Stimulated activated naive B cell treated with anti-CD40 and anti-IgM and Interleukin-4, amounts not matched to agents 10 μg/mL and 1 μg/mL and 100 μg/mL, for 72 hours (primary cell): Measurements from ENCODE around the gene WHAMM.
A peak's percentile ranks its signal among the peaks of the same experiment; 100 is the strongest.
"Not testable (repeated sequence)": the region's sequence is repeated elsewhere in the genome, so short reads cannot be mapped to it uniquely, and the experiment has no call there.

Experiments
- ATAC-seq, 2 donors: fragments of 150-1000 bp; cut with Tn5 transposase; replicated peaks; 2 replicates each; pipeline ENCODE4 v1.10.0; 2021; ENCODE audit warnings: moderate library complexity in 1 of 2
- DNase-seq: peaks from one replicate; pipeline ENCODE4 v3.0.0; 2021
- H3K27ac Mint-ChIP-seq: one replicate; pipeline ENCODE4 v1.8.0; 2022; ENCODE audit warnings: mild to moderate bottlenecking, mixed read lengths
- H3K27me3 Mint-ChIP-seq, 2 donors: one replicate each; pipeline ENCODE4 v1.8.0; 2022; ENCODE audit warnings: mixed read lengths in 2 of 2
- H3K36me3 Mint-ChIP-seq, 2 donors: one replicate each; pipeline ENCODE4 v1.8.0; 2022; ENCODE audit warnings: mixed read lengths in 2 of 2, mild to moderate bottlenecking in 1 of 2
- H3K4me1 Mint-ChIP-seq, 2 donors: one replicate each; pipeline ENCODE4 v1.8.0; 2022; ENCODE audit warnings: mixed read lengths in 2 of 2, mild to moderate bottlenecking in 1 of 2
- H3K4me3 Mint-ChIP-seq, 2 donors: one replicate each; pipeline ENCODE4 v1.8.0; 2022; ENCODE audit warnings: mild to moderate bottlenecking in 2 of 2, mixed read lengths in 2 of 2, moderate library complexity in 1 of 2
- H3K9me3 Mint-ChIP-seq, 2 donors: one replicate each; pipeline ENCODE4 v1.8.0; 2022; ENCODE audit warnings: mixed read lengths in 2 of 2, mild to moderate bottlenecking in 1 of 2

WHAMM gene, protein sequence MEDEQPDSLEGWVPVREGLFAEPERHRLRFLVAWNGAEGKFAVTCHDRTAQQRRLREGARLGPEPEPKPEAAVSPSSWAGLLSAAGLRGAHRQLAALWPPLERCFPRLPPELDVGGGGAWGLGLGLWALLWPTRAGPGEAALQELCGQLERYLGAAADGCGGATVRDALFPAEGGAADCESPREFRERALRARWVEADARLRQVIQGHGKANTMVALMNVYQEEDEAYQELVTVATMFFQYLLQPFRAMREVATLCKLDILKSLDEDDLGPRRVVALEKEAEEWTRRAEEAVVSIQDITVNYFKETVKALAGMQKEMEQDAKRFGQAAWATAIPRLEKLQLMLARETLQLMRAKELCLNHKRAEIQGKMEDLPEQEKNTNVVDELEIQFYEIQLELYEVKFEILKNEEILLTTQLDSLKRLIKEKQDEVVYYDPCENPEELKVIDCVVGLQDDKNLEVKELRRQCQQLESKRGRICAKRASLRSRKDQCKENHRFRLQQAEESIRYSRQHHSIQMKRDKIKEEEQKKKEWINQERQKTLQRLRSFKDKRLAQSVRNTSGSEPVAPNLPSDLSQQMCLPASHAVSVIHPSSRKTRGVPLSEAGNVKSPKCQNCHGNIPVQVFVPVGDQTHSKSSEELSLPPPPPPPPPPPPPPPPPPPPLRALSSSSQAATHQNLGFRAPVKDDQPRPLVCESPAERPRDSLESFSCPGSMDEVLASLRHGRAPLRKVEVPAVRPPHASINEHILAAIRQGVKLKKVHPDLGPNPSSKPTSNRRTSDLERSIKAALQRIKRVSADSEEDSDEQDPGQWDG

DNA sequence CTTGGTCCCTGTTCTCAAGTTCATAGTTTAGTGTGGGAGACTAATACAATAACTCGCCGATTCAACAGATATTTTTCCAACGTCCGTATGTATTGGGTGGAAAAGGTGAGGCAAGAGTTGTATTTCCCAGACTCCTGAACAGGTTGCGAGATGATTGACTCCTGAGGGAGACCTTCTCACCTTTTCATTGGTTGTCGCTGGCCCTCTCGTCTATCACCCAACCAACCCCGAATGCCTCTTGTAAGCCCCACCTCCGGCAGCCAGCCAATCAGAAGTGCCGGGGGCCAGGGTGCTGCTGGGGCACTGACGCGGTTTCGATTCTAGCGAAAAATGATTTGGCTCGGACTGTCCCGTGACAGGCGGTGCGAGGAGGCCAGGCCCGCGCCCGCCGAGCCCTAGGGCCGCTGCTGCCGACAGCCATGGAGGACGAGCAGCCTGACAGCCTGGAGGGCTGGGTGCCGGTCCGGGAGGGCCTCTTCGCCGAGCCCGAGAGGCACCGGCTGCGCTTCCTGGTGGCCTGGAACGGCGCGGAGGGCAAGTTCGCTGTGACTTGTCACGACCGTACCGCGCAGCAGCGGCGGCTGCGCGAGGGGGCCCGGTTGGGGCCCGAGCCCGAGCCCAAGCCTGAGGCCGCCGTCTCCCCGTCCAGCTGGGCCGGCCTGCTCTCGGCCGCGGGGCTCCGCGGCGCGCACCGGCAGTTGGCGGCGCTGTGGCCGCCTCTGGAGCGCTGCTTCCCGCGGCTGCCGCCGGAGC is at the start of gene WHAMM:
Gene WHAMM (plus strand): TSS at position 321 of the 753 bp plus-strand sequence. CDS start 99 bp downstream, at position 420.
- DNase-seq: peak; percentile 97
- peaks cover 18 to 28% of the 10 kb centered on the region in 2 donors for H3K36me3 Mint-ChIP-seq
- H3K4me1 Mint-ChIP-seq: peaks cover 33 to 58% of the 10 kb centered on the region in 2 donors
- no peaks in the 10 kb centered on the region for H3K27me3 Mint-ChIP-seq
- peak within 1 kb of the TSS; percentile 86 to 96 for H3K4me3 Mint-ChIP-seq
- H3K9me3 Mint-ChIP-seq: peaks cover 0 to 4% of the 10 kb centered on the region in 2 donors
- H3K27ac Mint-ChIP-seq: peak within 1 kb of the TSS; percentile 97
- ATAC-seq: peak; percentile 81 to 86

DNA sequence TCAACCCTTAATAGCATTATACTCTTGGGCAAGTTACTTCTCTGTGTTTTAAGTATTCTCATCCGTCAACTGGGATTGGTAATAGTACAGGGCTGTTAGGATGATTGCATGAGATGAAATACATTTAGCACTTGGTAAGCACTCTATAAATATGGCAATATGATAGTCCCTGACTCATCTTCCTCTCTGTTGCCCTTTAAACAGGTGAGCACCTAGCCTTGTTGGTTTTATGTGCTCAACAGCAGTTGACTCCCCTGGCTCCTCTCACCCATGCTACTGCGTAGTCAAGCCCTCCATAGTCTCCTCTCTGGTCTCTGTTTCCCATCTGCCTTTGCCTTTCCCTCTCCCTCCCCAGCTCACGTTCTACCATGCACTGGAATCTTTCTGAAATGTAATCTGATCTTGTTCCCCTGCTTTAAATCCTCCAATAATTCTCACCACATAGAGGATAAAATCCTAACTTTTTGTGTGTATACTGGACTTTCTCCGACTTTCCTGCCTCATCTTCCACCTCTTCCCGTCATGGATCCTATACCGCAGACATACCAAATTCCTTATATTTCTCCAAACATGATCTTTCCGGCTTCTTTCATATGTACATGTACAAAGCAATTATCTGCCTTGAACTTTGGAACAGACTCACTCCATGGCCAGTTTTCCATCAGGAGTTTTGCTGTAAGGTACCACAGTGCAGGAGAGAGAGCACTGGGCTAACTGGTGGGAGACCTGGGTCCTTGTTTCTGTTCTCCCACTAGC is 45.9 kb upstream of the WHAMM start:
- no peak overlapping the region for H3K4me3 Mint-ChIP-seq

DNA sequence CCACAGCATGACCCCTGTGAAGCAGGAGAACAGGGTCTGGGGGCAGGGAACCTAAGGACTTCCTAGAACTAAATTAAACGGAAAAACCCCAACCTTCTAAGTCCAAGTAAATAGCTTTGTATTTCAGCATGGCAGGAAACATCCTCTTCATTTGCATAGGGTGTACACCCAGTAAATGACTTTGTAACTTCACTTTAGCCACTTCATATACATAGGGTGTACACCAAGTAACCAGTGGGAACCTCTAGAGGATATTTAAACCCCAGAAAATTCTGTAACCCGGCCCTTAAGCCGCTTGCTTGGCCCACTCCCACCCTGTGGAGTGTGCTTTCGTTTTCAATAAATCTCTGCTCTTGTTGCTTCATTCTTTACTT is 45.3 kb upstream of the WHAMM start:
- Mint-ChIP-seq H3K36me3 (peaks cover 38 to 56% of the 10 kb centered on the region in 2 donors), H3K9me3 (peaks cover 0 to 5% of the 10 kb centered on the region in 2 donors), H3K4me3 (no peak overlapping the region), H3K4me1 (peaks cover 4 to 9% of the 10 kb centered on the region in 2 donors), H3K27ac (no peak overlapping the region), H3K27me3 (no peaks in the 10 kb centered on the region)
- DNase-seq (no peak), ATAC-seq (no peak)

More for the DNA sequence above, 45.9 kb upstream of the WHAMM start:
- no peak for DNase-seq
- peaks cover 4 to 9% of the 10 kb centered on the region in 2 donors for H3K4me1 Mint-ChIP-seq
- H3K36me3 Mint-ChIP-seq: peaks cover 37 to 56% of the 10 kb centered on the region in 2 donors
- no peaks in the 10 kb centered on the region for H3K27me3 Mint-ChIP-seq
- H3K9me3 Mint-ChIP-seq: peaks cover 0 to 5% of the 10 kb centered on the region in 2 donors
- H3K27ac Mint-ChIP-seq: no peak overlapping the region
- ATAC-seq: no peak

DNA sequence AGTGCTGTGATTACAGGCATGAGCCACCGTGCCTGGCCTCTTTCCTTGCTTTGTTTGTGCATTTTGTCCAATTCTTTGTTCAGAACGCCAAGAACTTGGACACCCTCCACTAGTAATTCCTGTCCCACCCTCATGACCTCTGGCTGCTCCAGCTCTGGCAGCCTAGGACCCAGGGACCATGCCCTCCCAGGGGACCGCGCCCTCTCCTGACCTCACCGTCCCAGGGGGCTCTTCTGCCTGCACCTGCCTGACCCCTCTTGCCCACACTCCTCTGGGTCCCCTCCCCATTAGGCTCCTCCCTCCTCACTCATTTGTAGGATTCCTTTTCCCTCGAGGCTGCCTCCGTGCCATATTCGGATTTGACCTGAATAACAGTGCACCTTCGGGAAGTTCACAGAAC is 44.7 kb upstream of the WHAMM start:
- DNase-seq (no peak), ATAC-seq (no peak)
- Mint-ChIP-seq H3K27ac (no peak overlapping the region), H3K36me3 (peaks cover 38 to 57% of the 10 kb centered on the region in 2 donors), H3K9me3 (peaks cover 0 to 5% of the 10 kb centered on the region in 2 donors), H3K4me1 (peaks cover 4 to 9% of the 10 kb centered on the region in 2 donors), H3K27me3 (no peaks in the 10 kb centered on the region), H3K4me3 (no peak overlapping the region)

DNA sequence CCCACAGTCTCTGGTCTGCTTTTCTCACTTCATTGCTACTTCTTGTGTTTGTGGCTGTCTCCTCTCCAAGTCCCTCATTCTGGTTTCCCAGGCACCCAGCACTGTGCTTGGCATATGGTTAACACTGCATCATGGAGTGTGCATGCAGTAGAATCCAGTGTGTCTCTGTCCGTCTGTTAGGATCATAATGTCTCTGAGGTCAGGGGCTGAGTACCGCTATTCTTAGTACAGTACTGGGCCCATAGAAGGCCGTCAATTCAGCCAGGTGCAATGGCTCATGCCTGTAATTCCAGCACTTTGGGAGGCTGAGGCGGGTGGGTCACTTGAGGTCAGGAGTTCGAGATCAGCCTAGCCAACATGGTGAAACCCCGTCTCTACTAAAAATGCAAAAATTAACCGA is 43.2 kb upstream of the WHAMM start:
- not testable (repeated sequence) for H3K4me3 Mint-ChIP-seq, H3K27me3 Mint-ChIP-seq, H3K9me3 Mint-ChIP-seq, ATAC-seq, H3K27ac Mint-ChIP-seq, DNase-seq
- Mint-ChIP-seq H3K4me1 (peaks cover 4 to 12% of the 10 kb centered on the region in 2 donors), H3K36me3 (peaks cover 32 to 44% of the 10 kb centered on the region in 2 donors)

DNA sequence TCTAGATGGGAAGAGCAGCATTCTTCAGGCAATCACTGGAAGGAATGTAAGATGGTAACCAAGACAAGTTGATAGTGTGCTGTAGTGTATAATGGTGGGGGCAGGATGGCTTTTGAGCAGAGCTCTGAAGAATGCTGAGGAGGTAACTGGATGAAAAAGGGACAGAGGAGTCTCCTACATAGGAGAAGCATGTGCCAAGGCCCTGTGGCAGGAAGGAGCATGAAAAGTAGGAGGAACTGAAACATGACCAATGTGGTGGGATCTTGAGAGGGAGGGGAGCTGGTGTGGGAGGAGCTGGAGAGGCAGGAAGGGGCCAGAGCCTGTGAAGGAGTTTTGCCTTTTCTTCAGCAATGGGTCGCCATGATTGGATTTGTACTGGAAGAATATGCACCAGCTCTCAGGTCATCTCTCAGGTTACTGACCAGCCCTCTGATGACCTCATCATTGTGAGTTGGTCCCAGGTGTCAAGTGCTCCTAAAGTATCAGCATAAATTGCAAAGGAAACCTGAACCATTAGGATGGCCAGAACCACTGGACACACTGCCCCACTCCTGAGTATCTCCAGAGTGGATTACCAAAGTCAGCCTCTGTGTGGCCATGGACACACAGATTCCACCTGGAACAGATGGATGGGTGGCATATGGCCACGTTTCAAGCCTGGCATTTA is 42.1 kb upstream of the WHAMM start:
- H3K4me3 Mint-ChIP-seq: no peak overlapping the region
- peaks cover 4 to 12% of the 10 kb centered on the region in 2 donors for H3K4me1 Mint-ChIP-seq
- H3K36me3 Mint-ChIP-seq: peaks cover 30 to 42% of the 10 kb centered on the region in 2 donors
- DNase-seq (no peak), ATAC-seq (no peak)
- H3K27ac Mint-ChIP-seq: no peak overlapping the region
- no peaks in the 10 kb centered on the region for H3K27me3 Mint-ChIP-seq
- peaks cover 0 to 5% of the 10 kb centered on the region in 2 donors for H3K9me3 Mint-ChIP-seq

DNA sequence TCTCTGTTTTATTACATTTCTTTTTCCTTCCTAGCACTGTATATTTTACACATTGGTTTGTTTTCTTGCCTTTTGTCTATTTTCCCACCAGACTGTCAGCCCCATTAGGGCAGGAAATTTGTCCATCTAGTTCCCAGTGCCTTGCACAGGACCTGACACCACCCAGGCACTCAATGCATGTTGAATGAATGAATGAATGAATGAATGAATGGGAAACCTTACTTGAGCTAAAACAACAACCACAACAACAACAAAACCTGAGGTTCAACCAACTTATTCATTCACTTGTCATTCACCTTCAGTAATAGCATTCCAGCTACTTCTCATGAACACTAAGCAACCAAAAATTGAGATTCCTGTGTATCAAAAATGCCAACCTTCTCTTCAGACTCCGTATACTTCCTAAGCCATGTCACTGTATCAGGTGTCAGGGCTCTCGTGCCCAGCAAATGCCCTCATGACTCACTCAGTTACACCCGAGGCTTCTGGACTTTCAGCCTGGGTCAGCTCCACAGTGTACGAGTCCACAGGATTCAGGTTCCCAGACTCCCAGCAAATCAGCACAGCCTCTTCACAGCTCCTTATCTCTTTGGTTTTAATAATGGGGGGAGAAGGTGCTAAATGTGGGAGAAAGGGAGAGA is 40.9 kb upstream of the WHAMM start:
- DNase-seq: no peak
- no peak overlapping the region for H3K27ac Mint-ChIP-seq
- no peak for ATAC-seq
- peaks cover 28 to 37% of the 10 kb centered on the region in 2 donors for H3K36me3 Mint-ChIP-seq
- H3K27me3 Mint-ChIP-seq: peaks cover 0 to 4% of the 10 kb centered on the region in 2 donors
- H3K4me1 Mint-ChIP-seq: peaks cover 4 to 8% of the 10 kb centered on the region in 2 donors
- peaks cover 0 to 5% of the 10 kb centered on the region in 2 donors for H3K9me3 Mint-ChIP-seq
- H3K4me3 Mint-ChIP-seq: no peak overlapping the region

DNA sequence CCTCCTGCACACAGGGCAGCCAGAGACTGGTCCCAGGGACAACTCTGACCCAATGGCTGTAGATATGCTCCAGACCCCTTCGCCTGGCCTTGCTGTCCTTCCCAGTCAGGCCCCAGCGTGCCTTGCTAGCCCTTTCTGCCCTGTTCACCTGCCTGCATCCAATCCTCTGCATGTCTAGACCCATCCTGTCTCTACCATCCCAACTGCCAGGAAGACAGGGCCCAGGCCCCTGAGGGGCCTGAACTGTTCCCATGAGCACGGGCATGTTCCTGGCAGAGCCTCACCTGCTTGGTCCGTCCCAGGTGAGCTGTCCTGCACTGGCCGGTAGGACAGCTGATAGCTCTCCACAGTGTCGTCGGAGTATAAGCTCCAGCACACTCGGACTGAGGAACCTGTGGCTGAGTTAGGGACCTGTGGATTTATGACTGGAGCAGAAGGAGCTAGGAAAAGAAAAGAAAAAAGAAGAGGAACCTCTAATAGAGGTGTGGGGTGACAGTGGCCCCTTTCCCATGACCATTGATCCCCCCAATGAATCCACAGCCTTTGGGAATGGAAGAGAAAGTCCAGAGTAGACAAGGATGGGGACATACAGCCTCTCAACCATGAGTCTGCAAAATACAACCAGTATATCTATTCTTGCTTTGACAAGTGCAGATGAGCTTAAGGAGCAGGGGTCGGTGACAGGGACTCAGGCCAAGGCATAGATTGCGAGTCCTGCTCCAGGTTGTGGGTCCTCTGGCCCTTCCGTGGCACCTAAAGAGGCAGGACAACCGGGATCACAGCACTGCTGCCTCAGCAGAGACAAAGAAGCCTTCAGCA is 37.4 kb upstream of the WHAMM start:
- peaks cover 0 to 4% of the 10 kb centered on the region in 2 donors for H3K27me3 Mint-ChIP-seq
- no peak overlapping the region for H3K4me3 Mint-ChIP-seq
- H3K36me3 Mint-ChIP-seq: peaks cover 14 to 26% of the 10 kb centered on the region in 2 donors
- H3K4me1 Mint-ChIP-seq: peaks cover 0 to 3% of the 10 kb centered on the region in 2 donors
- ATAC-seq: no peak
- no peak for DNase-seq
- peaks cover 0 to 3% of the 10 kb centered on the region in 2 donors for H3K9me3 Mint-ChIP-seq
- peak overlapping the region; percentile 27 for H3K27ac Mint-ChIP-seq

DNA sequence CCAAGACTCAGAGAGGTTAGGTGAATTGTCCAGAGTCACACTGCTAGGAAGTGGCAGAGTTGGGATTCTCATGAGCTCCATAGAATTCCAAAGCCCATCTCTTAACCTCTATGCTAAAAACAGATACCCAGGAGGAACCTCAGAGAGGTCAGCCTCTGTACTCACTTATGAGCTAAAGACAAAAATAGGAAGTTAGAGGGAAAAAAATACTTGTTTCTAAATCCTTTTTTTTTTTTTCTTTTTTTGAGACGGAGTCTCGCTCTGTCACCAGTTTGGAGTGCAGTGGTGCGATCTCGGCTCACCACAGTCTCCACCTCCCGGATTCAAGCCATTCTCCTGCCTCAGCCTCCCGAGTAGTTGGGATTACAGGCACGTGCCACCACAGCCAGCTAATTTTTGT is 34.9 kb upstream of the WHAMM start:
- H3K27me3 Mint-ChIP-seq: peaks cover 0 to 4% of the 10 kb centered on the region in 2 donors
- no peak for ATAC-seq
- no peak overlapping the region for H3K4me3 Mint-ChIP-seq
- DNase-seq: no peak
- H3K9me3 Mint-ChIP-seq: no peaks in the 10 kb centered on the region
- no peak overlapping the region for H3K27ac Mint-ChIP-seq
- peaks cover 2 to 15% of the 10 kb centered on the region in 2 donors for H3K36me3 Mint-ChIP-seq
- H3K4me1 Mint-ChIP-seq: peaks cover 0 to 3% of the 10 kb centered on the region in 2 donors

DNA sequence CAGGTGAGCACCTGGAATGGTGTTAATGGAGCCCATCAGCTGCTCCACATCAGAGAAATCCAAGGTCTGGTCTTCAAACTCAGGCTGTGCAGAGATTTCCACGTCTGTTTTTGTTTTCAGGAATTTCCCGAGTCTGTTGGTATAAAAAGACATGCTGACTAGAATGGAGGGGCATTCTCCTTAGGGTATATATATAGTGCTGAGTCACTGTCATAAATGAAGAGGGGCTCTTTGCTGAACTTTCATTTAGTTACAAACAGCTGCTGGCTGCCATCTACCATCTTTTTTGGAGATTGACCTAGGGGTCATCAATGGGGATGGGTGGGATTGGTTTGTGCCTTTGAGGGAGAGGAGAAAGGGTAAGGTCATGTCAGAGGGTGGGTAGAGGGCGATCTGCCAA is 30.7 kb upstream of the WHAMM start:
- Mint-ChIP-seq H3K27ac (peak overlapping the region; percentile 25), H3K36me3 (peaks cover 2 to 18% of the 10 kb centered on the region in 2 donors), H3K27me3 (peaks cover 4 to 9% of the 10 kb centered on the region in 2 donors), H3K4me1 (no peaks in the 10 kb centered on the region), H3K4me3 (no peak overlapping the region), H3K9me3 (no peaks in the 10 kb centered on the region)
- DNase-seq: no peak
- ATAC-seq: no peak

DNA sequence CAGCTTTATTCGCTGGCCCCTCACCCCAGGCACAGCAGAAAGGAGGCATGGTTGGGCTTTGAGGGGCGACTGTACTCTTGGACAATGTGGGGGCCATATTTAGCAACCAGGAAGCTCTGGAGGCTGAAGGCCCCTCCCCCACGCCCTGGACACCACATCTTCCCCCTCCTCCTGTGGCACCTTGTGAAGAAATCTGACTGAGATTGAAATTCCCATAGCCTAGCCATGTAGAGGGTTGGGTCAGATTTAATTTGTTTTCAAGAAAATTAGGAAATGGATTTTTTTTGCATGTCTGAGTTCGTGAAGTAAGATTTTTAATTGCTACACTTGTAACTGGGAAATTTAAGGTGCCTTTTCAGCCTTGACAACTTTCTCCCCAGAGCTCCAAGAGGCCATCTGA is 28.1 kb upstream of the WHAMM start:
- H3K27ac Mint-ChIP-seq: no peak overlapping the region
- H3K27me3 Mint-ChIP-seq: peaks cover 8 to 12% of the 10 kb centered on the region in 2 donors
- no peak for DNase-seq
- no peak overlapping the region for H3K4me3 Mint-ChIP-seq
- peaks cover 0 to 12% of the 10 kb centered on the region in 2 donors for H3K36me3 Mint-ChIP-seq
- no peaks in the 10 kb centered on the region for H3K9me3 Mint-ChIP-seq
- H3K4me1 Mint-ChIP-seq: no peaks in the 10 kb centered on the region
- no peak for ATAC-seq

DNA sequence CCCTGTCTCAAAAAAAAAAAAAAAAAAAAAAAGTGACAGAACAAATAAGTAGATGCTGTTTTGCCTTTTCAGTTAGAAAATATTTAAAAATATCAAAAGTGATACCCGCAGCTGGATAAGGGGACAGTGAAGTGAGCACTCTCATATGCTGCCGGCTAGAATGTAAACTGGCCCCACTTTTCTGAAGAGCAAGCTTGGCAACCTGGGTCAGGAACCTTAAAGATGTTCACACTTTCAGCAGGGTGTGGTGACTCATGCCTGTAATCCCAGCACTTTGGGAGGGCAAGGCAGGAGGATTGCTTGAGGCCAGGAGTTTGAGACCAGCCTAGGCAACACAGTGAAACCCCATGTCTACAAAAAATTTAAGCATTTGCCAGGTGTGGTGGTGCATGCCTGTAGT is 20.9 kb upstream of the WHAMM start:
- Mint-ChIP-seq H3K4me1 (no peaks in the 10 kb centered on the region), H3K27ac (no peak overlapping the region), H3K9me3 (no peaks in the 10 kb centered on the region), H3K4me3 (no peak overlapping the region), H3K27me3 (peaks cover 6 to 12% of the 10 kb centered on the region in 2 donors), H3K36me3 (no peaks in the 10 kb centered on the region)
- no peak for DNase-seq
- ATAC-seq: no peak
